HepG2 (cell line): ENCODE results near the gene EEF1A2. TPM values are rescaled to one million over a fixed set of nuclear protein-coding genes. Genes with fewer than 3 reads are reported as not detected.

Source experiments
- CHD4 ChIP-seq: fragments of 200-600 bp; sonication (generic); IDR thresholded peaks from 2 replicates; pipeline ENCODE4 v1.7.0; 2017; ENCODE audit warnings: mild to moderate bottlenecking, low read length, borderline replicate concordance
- SRF ChIP-seq: IDR thresholded peaks from 2 replicates; pipeline ENCODE4 v1.6.1; 2011; ENCODE audit warnings: mild to moderate bottlenecking, low read depth, low read length, moderate library complexity
- ZBTB42 ChIP-seq: sonication (generic); formaldehyde crosslinking; IDR thresholded peaks from 2 replicates; pipeline ENCODE4 v1.5.0; 2020; ENCODE audit warnings: mild to moderate bottlenecking, missing genetic modification reagents
- ZNF264 ChIP-seq: sonication (generic); formaldehyde crosslinking; IDR thresholded peaks from 2 replicates; pipeline ENCODE4 v1.4.0; 2020; ENCODE audit warnings: missing genetic modification reagents
- ZNF296 ChIP-seq: sonication (generic); formaldehyde crosslinking; conservative IDR thresholded peaks from 2 replicates; pipeline ENCODE4 v1.5.0; 2020; ENCODE audit warnings: mild to moderate bottlenecking, missing genetic modification reagents
- ZNF317 ChIP-seq: sonication (generic); formaldehyde crosslinking; IDR thresholded peaks from 2 replicates; pipeline ENCODE4 v1.5.0; 2020; ENCODE audit warnings: mild to moderate bottlenecking, missing genetic modification reagents
- ZNF337 ChIP-seq: sonication (generic); formaldehyde crosslinking; IDR thresholded peaks from 2 replicates; pipeline ENCODE4 v1.5.1; 2020; ENCODE audit warnings: missing genetic modification reagents, low read depth, mild to moderate bottlenecking, borderline replicate concordance
- ZNF562 ChIP-seq: sonication (generic); formaldehyde crosslinking; IDR thresholded peaks from 2 replicates; pipeline ENCODE4 v1.8.0; 2022; ENCODE audit warnings: missing genetic modification reagents, borderline replicate concordance
- ZNF670 ChIP-seq: sonication (generic); formaldehyde crosslinking; IDR thresholded peaks from 2 replicates; pipeline ENCODE4 v1.8.0; 2022; ENCODE audit warnings: mild to moderate bottlenecking, missing genetic modification reagents, borderline replicate concordance
- ZNF850 ChIP-seq: sonication (generic); formaldehyde crosslinking; conservative IDR thresholded peaks from 2 replicates; pipeline ENCODE4 v1.9.0; 2021; ENCODE audit warnings: mild to moderate bottlenecking, missing genetic modification reagents
- polyA plus RNA-seq, 8 experiments: library from polyadenylated mRNA; depleted of rRNA in 3 of 8; stranded (reverse) in 7 of 8; unstranded in 1 of 8; fragments of >200 nt; fragmentation: Illumina TruSeq in 4 of 8; extraction: Trizol in 4 of 8; gene quantifications; 2 replicates each; pipeline versions ENCODE4 v1.2.1 to v1.2.3, GENCODE V29; 2011 to 2016; ENCODE audit warnings: low read depth in 4 of 8, missing spikeins in 1 of 8, mixed read lengths in 1 of 8; ENCODE audit not compliant: insufficient read depth in 1 of 8
- total RNA-seq, 5 experiments: library from RNA; depleted of rRNA; stranded (reverse); fragments of >200 nt; fragmentation: Illumina TruSeq; extraction: Trizol; gene quantifications; 2 replicates each; pipeline ENCODE4 v1.2.3, GENCODE V29; 2016; ENCODE audit warnings: low read depth in 1 of 5
- TF ChIP-seq, protein P1 (sequence below): IDR thresholded peaks from 2 replicates; pipeline ENCODE4 v1.6.1; 2016; ENCODE audit warnings: low read depth, missing genetic modification reagents, missing compliant biosample characterization
- TF ChIP-seq, protein P2 (sequence below): sonication (generic); formaldehyde crosslinking; IDR thresholded peaks from 2 replicates; pipeline ENCODE4 v1.5.1; 2020; ENCODE audit warnings: missing genetic modification reagents, mild to moderate bottlenecking, borderline replicate concordance
- TF ChIP-seq, protein P3 (sequence below): sonication (generic); formaldehyde crosslinking; IDR thresholded peaks from 2 replicates; pipeline ENCODE4 v1.4.0; 2020; ENCODE audit warnings: missing genetic modification reagents
- TF ChIP-seq, protein P4 (sequence below): IDR thresholded peaks from 2 replicates; pipeline ENCODE4 v1.6.1; 2016

The EEF1A2 gene
- total and polyA plus RNA-seq, 2 of the 13 experiments (the other 11 are each of a cell fraction or from before 2014, with no cell fraction given) = 0.44 to 0.87 TPM

DNA sequence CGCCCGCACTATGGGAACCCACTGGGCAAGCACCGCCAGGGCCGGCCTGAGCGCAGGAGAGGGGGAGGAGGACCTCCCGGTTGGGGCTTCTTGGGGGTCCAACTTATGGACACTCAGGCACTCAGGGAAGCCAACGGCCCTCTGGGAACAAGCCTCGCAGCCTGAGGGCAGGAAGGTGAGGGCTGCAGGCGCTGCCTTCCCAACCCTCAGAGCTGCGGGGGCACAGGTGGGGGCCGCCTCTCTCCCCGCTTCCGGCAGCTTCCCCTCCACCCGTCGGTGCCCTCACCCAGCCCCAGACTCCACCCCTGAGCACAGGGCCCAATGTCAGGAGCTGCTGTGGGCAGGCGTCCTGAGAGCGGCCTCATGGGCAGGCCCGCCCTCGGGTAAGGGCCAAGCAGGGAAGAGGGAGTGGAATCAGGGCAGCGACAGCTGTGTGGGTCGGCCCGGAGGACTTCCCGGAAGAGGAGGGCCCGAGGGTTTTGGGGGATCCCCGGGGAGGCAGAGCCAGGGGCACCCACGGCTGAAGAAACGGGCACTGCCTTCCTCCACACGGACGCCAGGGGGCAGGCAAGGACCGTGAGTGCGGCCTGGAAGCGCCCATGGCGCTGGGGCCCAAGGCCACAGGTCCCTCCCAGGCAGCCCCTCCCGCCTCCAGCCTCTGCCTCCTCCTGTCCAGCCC lies 38.8 kb upstream of the EEF1A2 start (continued):
- TF ChIP-seq, protein P1, sequence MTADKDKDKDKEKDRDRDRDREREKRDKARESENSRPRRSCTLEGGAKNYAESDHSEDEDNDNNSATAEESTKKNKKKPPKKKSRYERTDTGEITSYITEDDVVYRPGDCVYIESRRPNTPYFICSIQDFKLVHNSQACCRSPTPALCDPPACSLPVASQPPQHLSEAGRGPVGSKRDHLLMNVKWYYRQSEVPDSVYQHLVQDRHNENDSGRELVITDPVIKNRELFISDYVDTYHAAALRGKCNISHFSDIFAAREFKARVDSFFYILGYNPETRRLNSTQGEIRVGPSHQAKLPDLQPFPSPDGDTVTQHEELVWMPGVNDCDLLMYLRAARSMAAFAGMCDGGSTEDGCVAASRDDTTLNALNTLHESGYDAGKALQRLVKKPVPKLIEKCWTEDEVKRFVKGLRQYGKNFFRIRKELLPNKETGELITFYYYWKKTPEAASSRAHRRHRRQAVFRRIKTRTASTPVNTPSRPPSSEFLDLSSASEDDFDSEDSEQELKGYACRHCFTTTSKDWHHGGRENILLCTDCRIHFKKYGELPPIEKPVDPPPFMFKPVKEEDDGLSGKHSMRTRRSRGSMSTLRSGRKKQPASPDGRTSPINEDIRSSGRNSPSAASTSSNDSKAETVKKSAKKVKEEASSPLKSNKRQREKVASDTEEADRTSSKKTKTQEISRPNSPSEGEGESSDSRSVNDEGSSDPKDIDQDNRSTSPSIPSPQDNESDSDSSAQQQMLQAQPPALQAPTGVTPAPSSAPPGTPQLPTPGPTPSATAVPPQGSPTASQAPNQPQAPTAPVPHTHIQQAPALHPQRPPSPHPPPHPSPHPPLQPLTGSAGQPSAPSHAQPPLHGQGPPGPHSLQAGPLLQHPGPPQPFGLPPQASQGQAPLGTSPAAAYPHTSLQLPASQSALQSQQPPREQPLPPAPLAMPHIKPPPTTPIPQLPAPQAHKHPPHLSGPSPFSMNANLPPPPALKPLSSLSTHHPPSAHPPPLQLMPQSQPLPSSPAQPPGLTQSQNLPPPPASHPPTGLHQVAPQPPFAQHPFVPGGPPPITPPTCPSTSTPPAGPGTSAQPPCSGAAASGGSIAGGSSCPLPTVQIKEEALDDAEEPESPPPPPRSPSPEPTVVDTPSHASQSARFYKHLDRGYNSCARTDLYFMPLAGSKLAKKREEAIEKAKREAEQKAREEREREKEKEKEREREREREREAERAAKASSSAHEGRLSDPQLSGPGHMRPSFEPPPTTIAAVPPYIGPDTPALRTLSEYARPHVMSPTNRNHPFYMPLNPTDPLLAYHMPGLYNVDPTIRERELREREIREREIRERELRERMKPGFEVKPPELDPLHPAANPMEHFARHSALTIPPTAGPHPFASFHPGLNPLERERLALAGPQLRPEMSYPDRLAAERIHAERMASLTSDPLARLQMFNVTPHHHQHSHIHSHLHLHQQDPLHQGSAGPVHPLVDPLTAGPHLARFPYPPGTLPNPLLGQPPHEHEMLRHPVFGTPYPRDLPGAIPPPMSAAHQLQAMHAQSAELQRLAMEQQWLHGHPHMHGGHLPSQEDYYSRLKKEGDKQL = no peak
- TF ChIP-seq ZNF670 (CRISPR knock-in tag) (peak; percentile 93), ZNF850 (CRISPR knock-in tag) (no peak), ZBTB42 (peak; percentile 47; the same call in 1 of the 2 replicates), CHD4 (no peak), ZNF296 (CRISPR knock-in tag) (peak; percentile 96), SRF (no peak), ZNF562 (CRISPR knock-in tag) (no peak), ZNF317 (CRISPR knock-in tag) (no peak), ZNF264 (CRISPR knock-in tag) (no peak; the same call in 1 of the 2 replicates), ZNF337 (0 out of 2 replicates have a peak, but pooled peaks have one; percentile 67)
- TF ChIP-seq, protein P2, sequence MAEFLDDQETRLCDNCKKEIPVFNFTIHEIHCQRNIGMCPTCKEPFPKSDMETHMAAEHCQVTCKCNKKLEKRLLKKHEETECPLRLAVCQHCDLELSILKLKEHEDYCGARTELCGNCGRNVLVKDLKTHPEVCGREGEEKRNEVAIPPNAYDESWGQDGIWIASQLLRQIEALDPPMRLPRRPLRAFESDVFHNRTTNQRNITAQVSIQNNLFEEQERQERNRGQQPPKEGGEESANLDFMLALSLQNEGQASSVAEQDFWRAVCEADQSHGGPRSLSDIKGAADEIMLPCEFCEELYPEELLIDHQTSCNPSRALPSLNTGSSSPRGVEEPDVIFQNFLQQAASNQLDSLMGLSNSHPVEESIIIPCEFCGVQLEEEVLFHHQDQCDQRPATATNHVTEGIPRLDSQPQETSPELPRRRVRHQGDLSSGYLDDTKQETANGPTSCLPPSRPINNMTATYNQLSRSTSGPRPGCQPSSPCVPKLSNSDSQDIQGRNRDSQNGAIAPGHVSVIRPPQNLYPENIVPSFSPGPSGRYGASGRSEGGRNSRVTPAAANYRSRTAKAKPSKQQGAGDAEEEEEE (CRISPR knock-in tag) = peak; percentile 89; the same call in 1 of the 2 replicates
- TF ChIP-seq, protein P3, sequence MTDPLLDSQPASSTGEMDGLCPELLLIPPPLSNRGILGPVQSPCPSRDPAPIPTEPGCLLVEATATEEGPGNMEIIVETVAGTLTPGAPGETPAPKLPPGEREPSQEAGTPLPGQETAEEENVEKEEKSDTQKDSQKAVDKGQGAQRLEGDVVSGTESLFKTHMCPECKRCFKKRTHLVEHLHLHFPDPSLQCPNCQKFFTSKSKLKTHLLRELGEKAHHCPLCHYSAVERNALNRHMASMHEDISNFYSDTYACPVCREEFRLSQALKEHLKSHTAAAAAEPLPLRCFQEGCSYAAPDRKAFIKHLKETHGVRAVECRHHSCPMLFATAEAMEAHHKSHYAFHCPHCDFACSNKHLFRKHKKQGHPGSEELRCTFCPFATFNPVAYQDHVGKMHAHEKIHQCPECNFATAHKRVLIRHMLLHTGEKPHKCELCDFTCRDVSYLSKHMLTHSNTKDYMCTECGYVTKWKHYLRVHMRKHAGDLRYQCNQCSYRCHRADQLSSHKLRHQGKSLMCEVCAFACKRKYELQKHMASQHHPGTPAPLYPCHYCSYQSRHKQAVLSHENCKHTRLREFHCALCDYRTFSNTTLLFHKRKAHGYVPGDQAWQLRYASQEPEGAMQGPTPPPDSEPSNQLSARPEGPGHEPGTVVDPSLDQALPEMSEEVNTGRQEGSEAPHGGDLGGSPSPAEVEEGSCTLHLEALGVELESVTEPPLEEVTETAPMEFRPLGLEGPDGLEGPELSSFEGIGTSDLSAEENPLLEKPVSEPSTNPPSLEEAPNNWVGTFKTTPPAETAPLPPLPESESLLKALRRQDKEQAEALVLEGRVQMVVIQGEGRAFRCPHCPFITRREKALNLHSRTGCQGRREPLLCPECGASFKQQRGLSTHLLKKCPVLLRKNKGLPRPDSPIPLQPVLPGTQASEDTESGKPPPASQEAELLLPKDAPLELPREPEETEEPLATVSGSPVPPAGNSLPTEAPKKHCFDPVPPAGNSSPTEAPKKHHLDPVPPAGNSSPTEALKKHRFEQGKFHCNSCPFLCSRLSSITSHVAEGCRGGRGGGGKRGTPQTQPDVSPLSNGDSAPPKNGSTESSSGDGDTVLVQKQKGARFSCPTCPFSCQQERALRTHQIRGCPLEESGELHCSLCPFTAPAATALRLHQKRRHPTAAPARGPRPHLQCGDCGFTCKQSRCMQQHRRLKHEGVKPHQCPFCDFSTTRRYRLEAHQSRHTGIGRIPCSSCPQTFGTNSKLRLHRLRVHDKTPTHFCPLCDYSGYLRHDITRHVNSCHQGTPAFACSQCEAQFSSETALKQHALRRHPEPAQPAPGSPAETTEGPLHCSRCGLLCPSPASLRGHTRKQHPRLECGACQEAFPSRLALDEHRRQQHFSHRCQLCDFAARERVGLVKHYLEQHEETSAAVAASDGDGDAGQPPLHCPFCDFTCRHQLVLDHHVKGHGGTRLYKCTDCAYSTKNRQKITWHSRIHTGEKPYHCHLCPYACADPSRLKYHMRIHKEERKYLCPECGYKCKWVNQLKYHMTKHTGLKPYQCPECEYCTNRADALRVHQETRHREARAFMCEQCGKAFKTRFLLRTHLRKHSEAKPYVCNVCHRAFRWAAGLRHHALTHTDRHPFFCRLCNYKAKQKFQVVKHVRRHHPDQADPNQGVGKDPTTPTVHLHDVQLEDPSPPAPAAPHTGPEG (CRISPR knock-in tag) = peak; percentile 87
- TF ChIP-seq, protein P4, sequence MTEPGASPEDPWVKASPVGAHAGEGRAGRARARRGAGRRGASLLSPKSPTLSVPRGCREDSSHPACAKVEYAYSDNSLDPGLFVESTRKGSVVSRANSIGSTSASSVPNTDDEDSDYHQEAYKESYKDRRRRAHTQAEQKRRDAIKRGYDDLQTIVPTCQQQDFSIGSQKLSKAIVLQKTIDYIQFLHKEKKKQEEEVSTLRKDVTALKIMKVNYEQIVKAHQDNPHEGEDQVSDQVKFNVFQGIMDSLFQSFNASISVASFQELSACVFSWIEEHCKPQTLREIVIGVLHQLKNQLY (CRISPR knock-in tag) = peak; percentile 69
